ENCODE results near the gene MME. TPM values are rescaled to one million over a fixed set of nuclear protein-coding genes. Genes with fewer than 3 reads are reported as not detected.

Gene MME
- polyA plus RNA-seq, 3 donors = 0.27 to 1.0 (median 0.73) TPM

DNA sequence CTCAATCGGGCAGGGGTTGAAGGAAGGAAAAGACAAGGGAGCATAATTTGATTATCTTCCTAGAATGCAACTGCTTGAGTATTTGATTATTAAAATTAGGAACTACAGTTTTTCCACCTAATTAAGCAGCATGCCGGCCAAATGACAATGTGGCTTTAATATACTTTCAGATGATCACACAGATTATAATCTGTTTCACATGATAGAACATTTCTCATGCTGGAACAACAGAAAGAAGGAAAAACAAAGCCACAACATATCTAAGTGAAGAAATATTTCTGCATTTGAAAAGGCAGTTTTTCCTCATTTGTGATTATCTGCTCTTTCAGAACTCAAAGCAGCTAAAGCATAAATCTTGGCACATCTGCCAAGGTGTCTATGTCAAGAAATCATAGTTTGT, 130.6 kb downstream of the MME start:
- TF ChIP-seq CTCF (IDR thresholded peaks at IDR 0.05) = no peak

DNA sequence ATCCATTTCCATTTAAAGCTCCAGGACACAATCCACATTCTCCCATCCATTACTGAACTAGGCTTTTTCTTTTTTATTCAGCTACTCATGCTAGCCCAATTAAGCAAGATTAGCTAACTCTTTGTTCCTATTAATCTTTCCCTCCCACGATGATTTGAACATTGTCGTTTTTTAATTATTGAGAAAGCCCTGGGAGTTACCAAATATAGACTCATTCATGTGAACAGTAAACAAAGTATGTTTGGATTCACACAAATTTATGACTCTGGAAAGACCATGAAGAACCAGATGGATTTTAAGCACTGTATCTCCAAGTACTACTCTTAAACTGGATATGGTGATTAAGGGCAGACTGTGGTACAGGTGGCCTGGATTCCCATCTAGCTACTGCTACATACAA, 131.1 kb downstream of the MME start:
- no peak overlapping the region for H3K9ac ChIP-seq (ENCODE audit: insufficient read depth, low read length, poor library complexity, severe bottlenecking)
- TF ChIP-seq CTCF (IDR thresholded peaks at IDR 0.05) = no peak
- no peaks in the 10 kb centered on the region for H3K36me3 ChIP-seq (replicated peaks in 1 of 2; ENCODE audit: control insufficient read depth in 1 of 2, insufficient read depth in 2 of 2, low read length in 2 of 2)
- Mint-ChIP-seq H3K4me1 (no peaks in the 10 kb centered on the region), H3K9me3 (peaks cover 0 to 7% (median 2%) of the 10 kb centered on the region in 7 donors), H3K4me3 (no peak overlapping the region), H3K27me3 (ENCODE audit: low read depth in 3 of 3) (peaks cover 0 to 3% (median 0%) of the 10 kb centered on the region in 3 donors), H3K36me3 (no peaks in the 10 kb centered on the region), H3K27ac (no peak overlapping the region)
- no peak for DNase-seq
- H3K27ac ChIP-seq (ENCODE audit: low read depth in 1 of 2, low read length in 2 of 2) = no peak overlapping the region
- intact Hi-C loops (cut with micrococcal nuclease) = no loop called here
- no peaks in the 10 kb centered on the region for H4K20me1 ChIP-seq (ENCODE audit: insufficient read depth, low read length)
- H3K9me3 ChIP-seq (replicated peaks in 1 of 2; ENCODE audit: control insufficient read depth in 1 of 2, insufficient read depth in 1 of 2, low read length in 2 of 2) = no peaks in the 10 kb centered on the region
- no peak overlapping the region for H3K4me3 ChIP-seq (replicated peaks in 1 of 3; ENCODE audit: low read depth in 2 of 3, low read length in 3 of 3)
- H3K4me1 ChIP-seq (ENCODE audit: control insufficient read depth in 1 of 2, insufficient read depth in 2 of 2, low read length in 2 of 2) = no peaks in the 10 kb centered on the region
- H3K4me2 ChIP-seq (replicated peaks; ENCODE audit: extremely low read depth, low read length, poor library complexity, severe bottlenecking) = no peak overlapping the region
- H3K79me2 ChIP-seq (ENCODE audit: insufficient read depth, low read length) = no peaks in the 10 kb centered on the region
- no peaks in the 10 kb centered on the region for H3K27me3 ChIP-seq (ENCODE audit: control insufficient read depth in 2 of 2, insufficient read depth in 2 of 2, low read length in 2 of 2)
- no peak overlapping the region for H2AFZ ChIP-seq (ENCODE audit: insufficient read depth, low read depth, low read length, poor library complexity, severe bottlenecking)
- no CpG with 5 or more reads among the region's 2 CpGs for WGBS (ENCODE audit: insufficient coverage)

More for the DNA sequence above, 130.6 kb downstream of the MME start:
- no peaks in the 10 kb centered on the region for H3K36me3 ChIP-seq (replicated peaks in 1 of 2; ENCODE audit: control insufficient read depth in 1 of 2, insufficient read depth in 2 of 2, low read length in 2 of 2)
- no peaks in the 10 kb centered on the region for H3K79me2 ChIP-seq (ENCODE audit: insufficient read depth, low read length)
- no peaks in the 10 kb centered on the region for H3K9me3 ChIP-seq (replicated peaks in 1 of 2; ENCODE audit: control insufficient read depth in 1 of 2, insufficient read depth in 1 of 2, low read length in 2 of 2)
- Mint-ChIP-seq H3K27ac (no peak overlapping the region), H3K9me3 (peaks cover 0 to 2% (median 1%) of the 10 kb centered on the region in 7 donors), H3K27me3 (ENCODE audit: low read depth in 3 of 3) (peaks cover 0 to 3% (median 0%) of the 10 kb centered on the region in 3 donors), H3K4me1 (no peaks in the 10 kb centered on the region), H3K4me3 (no peak overlapping the region), H3K36me3 (no peaks in the 10 kb centered on the region)
- no peak overlapping the region for H3K9ac ChIP-seq (ENCODE audit: insufficient read depth, low read length, poor library complexity, severe bottlenecking)
- DNase-seq = no peak
- H3K27ac ChIP-seq (ENCODE audit: low read depth in 1 of 2, low read length in 2 of 2) = no peak overlapping the region
- no peaks in the 10 kb centered on the region for H3K4me1 ChIP-seq (ENCODE audit: control insufficient read depth in 1 of 2, insufficient read depth in 2 of 2, low read length in 2 of 2)
- H3K27me3 ChIP-seq (ENCODE audit: control insufficient read depth in 2 of 2, insufficient read depth in 2 of 2, low read length in 2 of 2) = no peaks in the 10 kb centered on the region
- WGBS (ENCODE audit: insufficient coverage) = no CpG with 5 or more reads among the region's 2 CpGs
- intact Hi-C loops (cut with micrococcal nuclease) = no loop called here
- H3K4me3 ChIP-seq (replicated peaks in 1 of 3; ENCODE audit: low read depth in 2 of 3, low read length in 3 of 3) = no peak overlapping the region
- H4K20me1 ChIP-seq (ENCODE audit: insufficient read depth, low read length) = no peaks in the 10 kb centered on the region
- H2AFZ ChIP-seq (ENCODE audit: insufficient read depth, low read depth, low read length, poor library complexity, severe bottlenecking) = no peak overlapping the region
- no peak overlapping the region for H3K4me2 ChIP-seq (replicated peaks; ENCODE audit: extremely low read depth, low read length, poor library complexity, severe bottlenecking)

Data from CD14-positive monocyte (primary cell).